GM18517 (cell line): Measurements from ENCODE around the gene SOHLH1.

Experiments used
- ATAC-seq: cut with Tn5 transposase; IDR thresholded peaks from one replicate; pipeline ENCODE4 v1.9.1; 2021; ENCODE audit warnings: mild to moderate bottlenecking, moderate library complexity; ENCODE audit not compliant: unreplicated experiment

Gene SOHLH1

DNA sequence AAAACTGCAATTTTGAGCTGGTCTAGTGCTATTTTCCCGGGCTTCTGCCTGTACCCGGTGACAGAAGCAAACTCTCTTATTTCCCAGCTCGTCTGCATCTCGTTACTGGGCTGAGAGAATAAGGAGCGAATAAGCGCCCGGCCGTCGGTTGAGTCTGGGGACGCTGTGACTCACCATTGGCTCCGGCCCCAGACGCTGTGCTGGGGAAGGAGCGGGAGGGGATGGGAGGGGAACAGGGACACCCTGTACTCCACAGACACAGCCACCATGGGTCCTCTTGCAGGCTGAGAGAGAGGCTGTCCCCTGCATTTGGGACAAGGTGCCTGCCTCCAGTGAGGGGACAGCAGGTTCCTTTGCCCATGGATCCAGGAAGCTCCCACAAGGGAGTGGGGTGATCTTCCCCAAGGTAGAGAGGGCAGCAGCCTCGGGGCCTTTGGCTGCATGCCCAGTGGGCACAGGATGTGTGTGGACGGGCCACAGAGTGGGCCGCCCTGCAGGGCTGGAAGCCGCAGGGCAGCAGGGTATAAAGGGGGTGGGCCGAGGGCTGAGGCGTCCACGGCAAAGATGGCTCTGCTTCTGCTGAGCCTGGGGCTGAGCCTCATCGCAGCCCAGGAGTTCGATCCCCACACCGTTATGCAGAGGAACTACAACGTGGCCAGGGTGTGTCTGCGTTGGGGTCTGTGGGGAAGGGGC, 36.4 kb downstream of the SOHLH1 start, which contains the start of gene LCN9:
TSS of gene LCN9 (plus strand) at position 552 of the 693 bp plus-strand sequence. CDS start at position 565, 13 bp downstream.
- ATAC-seq, result no peak

DNA sequence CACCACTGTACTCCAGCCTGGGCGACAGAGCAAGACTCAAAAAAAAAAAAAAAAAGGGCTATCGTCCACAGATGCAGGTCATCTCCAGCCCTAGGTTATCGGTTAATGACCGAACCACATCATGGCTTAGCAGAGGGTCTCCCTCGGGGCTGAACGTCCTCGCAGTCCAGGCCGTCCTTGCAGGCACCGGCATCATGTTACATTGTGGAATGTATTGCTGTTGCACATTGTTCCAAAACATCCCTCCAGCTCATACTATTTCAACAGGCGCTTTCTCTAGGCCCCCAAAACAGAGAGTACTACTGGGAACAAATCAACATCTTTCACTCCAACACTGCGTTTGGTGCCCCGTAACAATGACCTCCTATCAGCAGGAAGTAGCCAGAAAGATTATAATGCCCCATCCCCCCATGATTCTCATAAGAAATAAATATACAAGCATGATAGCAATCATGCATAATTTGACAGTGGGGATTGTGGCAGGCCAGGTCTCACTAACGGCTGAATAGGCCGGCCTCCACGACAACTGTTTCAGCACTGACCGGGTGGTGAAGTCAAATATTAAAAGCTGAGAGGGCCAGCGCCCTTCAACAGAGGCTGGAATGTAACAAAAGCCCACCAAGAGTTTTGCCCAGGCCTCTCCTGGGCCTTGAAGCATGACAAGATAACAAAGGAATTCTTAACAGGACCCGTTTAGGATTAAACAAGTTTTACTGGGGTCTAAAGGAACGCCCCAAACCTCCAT, 37.3 kb downstream of the SOHLH1 start:
- ATAC-seq, result no peak

DNA sequence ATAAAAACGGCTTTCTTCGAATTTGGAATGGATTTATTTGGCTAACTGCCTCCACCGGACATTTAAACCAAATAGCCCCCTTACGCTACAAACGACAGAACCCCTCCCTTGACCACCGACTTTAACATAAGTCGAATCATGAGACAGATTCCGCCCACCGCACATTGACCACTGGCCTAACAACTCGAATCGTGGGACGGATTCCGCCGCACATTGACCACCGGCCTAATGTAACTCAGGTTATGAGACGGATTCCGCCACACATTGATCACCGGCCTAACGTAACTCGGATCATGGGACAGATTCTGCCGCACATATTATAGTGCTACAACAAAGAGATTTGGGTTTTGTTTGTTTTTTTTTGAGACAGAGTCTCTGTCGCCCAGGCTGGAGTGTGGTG, 38.9 kb downstream of the SOHLH1 start:
- no peak for ATAC-seq

DNA sequence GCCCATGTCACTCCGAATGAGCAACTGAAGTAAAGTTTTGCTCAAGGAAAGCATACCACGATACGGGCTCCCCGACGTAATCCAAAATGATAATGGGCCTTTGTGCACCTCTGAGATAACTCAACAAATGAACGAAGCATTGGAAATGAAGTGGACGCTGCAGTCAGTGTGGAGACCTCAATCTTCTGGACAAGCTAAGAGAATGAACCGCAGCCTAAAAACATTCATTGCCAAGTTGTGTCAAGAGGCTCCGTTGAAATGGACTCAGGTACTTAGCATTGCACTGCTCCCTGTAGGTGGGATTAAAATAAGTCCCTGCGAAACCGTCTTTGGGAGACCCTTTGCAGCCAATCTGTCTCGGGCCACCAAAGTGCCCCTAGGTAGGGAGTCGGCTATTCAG, 40.0 kb downstream of the SOHLH1 start:
- no peak for ATAC-seq

DNA sequence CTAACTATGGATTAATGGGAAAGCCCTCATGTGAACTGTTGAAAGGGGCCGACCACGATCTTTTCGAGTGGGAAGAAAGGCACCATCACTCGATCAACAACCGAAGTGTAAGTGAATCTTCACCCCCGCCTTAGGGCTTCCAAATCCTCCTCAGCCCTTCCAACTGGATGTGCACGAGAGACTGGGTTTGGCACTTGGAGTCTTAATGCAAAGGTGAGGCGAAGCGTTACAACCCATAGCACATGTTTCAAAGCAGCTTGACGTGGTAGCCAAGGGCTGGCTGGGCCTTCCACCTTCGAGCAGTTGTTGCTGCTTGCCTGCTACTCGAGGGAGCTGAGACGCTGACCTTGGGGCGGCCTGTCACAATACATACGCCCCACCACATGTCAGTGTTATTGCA, 41.9 kb downstream of the SOHLH1 start:
- ATAC-seq, result no peak

DNA sequence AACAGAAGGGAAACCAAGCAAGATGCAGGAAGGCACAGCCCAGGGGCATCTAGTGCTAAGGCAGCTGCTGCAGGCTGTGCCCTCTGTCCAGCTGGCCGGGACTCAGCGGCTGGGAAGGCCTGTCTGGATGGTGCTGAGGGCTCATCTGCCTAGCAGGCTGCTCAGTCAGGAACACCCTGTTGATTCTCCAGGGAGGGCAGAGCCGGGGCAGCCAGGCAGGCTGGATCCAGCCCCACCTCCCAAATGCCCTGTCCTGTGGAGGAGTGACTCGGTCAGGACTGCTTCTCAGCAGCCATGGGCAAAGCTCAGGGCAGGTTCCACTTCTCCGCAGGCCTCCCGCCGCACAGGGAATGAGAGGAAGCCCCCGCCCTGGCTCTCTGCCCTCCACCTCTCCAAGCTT, 44.0 kb downstream of the SOHLH1 start:
- ATAC-seq, result no peak

DNA sequence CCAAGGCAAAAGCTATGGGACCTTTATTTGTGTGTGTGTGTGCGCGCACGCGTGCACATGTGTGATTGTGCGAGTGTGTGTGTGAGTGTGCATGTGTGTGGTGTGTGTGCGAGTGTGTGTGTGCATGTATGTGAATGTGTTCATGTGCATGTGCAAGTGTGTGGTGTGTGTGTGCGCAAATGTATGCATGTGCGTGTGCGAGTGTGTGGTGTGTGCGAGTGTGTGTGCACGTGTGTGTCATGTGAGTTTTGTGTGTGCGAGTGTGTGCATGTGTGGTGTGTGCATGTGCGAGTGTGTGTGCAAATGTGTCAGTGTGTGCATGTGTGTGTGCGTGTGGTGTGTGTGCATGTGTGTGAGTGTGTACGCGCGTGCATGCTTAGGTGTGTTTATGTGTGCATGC, 48.9 kb downstream of the SOHLH1 start:
- no peak for ATAC-seq

DNA sequence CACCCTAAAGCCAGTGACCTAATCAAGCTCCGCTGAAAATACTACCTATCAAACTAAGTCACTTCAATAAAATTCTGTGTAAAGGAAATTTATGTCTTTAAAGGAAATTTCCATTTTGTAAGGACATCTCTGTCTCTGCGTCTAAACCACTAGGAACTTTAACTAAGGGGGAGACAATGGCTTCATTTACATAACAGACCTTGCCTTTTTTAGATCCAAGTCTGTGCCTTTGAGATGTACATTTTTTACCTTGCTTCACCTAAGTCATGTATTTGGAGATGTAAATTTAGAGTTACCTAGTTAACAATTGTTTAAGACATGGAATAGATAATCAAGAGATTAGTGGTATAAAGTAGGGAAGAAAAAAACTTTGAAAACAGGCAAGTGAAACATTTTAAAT, 49.8 kb downstream of the SOHLH1 start:
- ATAC-seq, result no peak

DNA sequence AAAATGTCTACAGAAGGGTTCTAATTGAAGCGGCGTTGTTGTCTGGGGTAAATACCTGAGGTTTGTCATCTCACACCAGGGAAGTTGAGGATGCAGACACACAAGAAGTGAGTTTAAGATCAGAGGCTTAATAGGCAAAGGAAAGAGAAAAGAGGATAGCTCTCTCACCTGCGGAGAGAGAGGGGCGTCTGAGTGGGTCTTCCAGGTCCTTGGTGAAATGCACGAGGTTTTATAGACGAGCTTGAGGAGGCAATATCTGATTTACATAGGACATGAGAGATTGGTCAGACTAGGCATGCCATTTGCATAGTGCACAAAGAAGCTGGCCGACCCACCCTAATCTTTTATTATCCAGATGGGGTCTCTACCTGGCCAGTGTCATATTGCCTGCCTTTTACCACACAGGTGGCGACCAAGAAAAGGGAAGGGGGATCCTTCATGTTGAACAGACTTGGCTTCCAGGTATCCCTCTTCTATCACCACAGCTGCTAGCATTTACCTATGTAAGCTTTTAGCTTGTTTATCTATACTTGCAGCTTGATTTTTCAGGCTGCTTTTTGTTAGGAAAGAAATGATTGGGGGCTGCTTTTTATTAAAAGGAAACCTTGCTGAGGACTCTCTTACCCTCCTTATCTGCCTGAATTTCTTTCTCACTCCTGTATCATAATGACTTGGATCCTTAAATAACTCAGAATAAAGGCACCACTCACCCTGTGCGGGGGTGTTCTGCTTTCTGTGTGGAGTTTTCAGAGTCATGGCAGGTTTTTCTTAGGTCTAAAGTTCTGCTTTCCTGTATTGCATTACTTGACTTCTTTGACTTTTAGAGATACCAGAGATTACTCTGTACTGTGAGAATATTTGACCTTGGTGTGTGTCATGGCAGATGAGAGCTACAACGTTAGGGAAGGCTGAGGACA, 50.5 kb downstream of the SOHLH1 start:
- no peak for ATAC-seq

DNA sequence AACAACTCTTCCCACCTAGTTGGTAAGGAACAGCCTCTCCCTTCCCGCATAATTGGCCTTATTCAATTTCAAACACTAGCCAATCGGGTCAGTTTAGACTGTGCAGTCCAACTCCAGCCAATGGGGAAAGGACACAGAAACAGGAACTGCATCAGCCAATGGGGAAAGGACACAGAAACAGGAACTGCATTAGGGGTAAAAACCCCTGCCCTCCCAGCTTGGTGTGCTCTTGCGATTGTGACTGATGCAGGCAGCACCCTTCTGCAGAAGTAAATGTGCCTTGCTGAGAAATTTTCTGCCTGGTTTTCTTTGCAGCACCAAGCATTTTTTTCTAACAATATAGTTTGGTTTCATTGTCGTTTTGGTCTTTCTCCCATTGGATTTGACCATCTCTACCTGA, 51.4 kb downstream of the SOHLH1 start:
- no peak for ATAC-seq

DNA sequence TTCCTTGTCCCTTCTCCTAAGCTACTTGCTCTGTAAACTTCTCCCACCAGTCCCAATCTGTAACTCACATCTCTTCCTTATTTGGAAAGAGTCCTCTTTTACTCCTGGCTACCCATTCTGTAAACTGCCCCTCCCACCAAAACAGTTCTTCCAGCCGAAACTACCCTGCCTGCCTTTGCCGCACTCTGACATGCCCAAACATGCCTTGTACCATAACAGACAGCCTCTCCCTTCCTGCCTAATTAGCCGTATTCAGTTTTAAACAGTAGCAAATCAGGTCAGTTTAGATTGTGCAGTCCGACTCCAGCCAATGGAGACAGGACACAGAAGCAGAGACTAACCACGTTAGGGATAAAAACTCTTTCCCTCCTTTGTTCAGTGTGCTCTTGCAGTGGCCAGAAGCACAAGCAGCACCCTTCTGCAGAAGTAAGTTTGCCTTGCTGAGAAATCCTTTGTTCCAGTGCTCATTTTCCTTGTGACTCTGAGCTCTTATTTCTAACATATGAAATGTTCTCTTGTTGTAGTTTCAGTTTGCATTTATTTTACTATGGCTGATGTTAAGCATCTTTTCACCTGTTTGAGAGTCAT, 54.6 kb downstream of the SOHLH1 start:
- no peak for ATAC-seq
